ELF-1 (cell line): ENCODE results near the gene SLC22A2.

Experiments
- DNase-seq: peaks from one replicate; pipeline ENCODE4 v3.0.0-alpha.2; 2016; ENCODE audit warnings: low read depth, low spot score

SLC22A2 gene

DNA sequence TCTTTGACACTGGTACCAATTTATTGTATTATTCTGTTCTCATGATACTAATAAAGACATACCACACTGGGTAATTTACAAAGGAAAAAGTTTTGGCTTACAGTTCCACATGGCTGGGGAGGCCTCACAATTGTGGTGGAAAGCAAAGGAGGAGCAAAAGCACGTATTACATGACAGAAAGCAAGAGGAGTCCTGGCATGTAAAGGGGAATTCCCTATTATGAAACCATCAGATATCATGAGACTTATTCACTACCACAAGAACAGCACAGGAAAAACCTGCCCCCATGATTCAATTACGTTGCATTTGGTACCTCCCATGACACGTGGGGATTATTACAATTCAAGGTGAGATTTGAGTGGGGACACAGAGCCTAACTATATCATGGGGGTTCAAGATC is 43.4 kb downstream of the SLC22A2 start:
- no peak for DNase-seq

DNA sequence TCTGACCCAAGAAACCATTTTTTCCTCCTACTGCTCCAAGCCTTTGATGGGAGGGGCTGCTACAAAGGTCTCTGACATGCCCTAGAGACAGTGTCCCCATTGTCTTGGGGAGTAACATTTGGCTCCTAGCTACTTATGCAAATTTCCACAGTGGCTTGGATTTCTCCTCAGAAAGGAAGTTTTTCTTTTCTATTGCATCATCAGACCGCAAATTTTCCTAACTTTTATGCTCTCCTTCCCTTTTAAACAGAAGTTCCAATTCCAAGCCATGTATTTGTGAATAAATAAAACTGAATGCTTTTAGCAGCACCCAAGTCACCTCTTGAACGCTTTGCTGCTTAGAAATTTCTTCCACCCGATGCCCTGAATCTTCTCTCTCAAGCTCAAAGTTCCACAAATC is 51.0 kb downstream of the SLC22A2 start:
- DNase-seq = no peak

DNA sequence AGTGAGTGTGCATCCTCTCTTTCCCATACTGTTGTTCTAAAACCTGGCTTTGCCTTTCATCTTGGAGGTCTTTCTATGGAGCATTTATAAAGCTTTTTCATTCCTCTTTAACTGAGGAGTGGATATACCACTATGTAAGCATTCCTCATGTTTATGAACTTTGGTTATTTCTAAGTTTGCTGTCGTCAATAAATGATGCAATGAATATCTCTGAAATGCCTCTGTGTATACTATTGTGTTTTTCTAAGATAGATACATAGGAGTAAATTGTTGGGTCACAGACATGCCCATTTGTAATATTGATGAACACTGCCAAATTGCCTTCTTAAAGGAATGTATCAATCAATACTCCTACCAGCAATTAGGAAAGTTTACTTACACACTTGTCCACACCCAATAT is 53.9 kb downstream of the SLC22A2 start:
- DNase-seq = no peak

- no peak for DNase-seq
These were observed 54.7 kb downstream of the SLC22A2 start for GRCh38 chr6:160203953-160204352.

DNA sequence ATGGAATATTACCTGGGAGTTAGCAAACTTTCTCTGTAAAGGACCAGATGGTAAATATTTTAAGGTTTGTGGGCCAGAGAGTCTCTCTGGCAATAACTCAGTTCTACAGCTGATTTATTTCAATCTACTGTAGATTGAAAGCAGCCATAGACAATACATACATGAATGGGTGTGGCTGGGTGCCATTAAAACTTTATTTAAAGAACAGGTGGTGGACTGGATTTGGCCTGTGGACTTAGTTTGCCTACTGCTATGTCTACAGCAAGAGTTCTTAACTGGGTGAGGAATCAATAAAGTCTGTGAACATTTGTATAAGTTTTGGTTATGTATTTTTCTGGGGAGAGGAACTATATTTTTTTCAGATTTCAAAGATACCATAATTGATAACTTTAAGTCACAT is 55.1 kb downstream of the SLC22A2 start:
- DNase-seq = no peak

GRCh38 chr6:160203076-160203475 is 55.5 kb downstream of the SLC22A2 start:
- no peak for DNase-seq

GRCh38 chr6:160202411-160202810 is 56.2 kb downstream of the SLC22A2 start:
- DNase-seq = no peak

DNA sequence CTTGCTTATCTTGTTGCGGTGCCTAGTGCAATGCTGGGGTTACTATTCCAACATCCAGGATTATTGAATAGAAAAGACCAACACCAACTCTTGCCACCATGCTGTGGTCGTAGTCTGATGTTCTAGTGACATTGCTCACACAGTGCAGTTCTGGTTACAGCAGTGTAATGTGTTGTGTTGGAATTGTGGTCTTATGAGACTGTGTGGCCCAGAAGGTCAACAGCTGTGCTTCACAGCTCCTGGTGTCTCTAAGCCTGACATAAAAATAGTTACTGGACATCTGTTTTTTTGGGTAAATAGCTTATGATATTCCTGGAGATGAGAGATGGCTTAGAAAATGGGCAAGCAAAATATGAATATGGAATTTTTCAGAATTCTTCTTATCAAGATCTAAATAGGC is 57.6 kb downstream of the SLC22A2 start:
- no peak for DNase-seq

DNA sequence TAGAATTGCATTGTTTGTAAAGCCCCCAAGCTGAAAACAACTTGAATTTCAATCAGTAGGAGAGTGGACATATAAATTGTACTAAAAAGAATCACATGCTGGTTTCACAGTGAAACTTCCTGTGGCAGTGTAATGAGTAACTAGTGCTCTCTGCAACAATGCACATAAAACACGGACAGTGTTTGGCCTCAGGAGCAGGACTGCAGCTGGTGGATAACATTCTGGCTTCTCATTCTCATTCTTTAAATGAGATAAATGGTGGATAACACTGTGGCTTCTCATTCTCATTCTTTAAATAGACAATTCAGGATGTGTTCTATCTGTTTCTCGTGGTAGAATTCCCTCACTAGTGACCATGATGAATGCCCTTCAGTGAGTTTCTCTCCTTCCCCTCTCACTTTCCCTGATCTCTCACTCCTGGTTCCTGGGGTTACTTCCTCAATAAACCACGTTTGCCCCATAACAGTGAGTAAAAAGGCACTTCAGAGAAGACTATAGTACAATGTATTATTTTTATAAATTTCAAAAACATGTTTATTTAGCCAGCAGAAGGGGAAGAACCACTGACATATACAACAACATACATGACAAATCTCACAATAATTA is 59.9 kb downstream of the SLC22A2 start:
- DNase-seq = no peak

DNA sequence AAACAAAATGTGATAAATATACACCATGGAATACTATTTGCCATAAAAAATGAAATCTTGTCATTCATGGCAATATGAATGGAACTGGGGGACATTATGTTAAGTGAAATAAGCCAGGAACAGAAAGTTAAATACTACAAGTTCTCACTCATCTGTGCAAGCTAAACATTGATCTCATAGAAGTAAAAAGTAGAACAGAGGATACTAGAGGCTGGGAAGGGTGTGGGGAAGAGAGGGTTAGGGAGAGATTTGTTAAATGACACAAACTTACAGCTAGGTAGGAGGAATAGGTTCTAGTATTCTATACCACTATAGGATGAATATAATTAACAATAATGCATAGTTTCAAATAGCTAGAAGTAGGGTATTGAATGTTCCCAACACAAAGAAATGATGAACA is 61.0 kb downstream of the SLC22A2 start:
- no peak for DNase-seq

- no peak for DNase-seq
These were observed 63.8 kb downstream of the SLC22A2 start for GRCh38 chr6:160194808-160195207.

- no peak for DNase-seq
These were observed 65.8 kb downstream of the SLC22A2 start for GRCh38 chr6:160192840-160193239.

- DNase-seq = no peak
These were observed 67.6 kb downstream of the SLC22A2 start for GRCh38 chr6:160190973-160191372.

- no peak for DNase-seq
These were observed 68.5 kb downstream of the SLC22A2 start for GRCh38 chr6:160190081-160190480.

- DNase-seq = no peak
These were observed 69.8 kb downstream of the SLC22A2 start for GRCh38 chr6:160188773-160189172.

- DNase-seq = no peak
These were observed 77.9 kb downstream of the SLC22A2 start for GRCh38 chr6:160180706-160181105.

GRCh38 chr6:160178271-160178670 is 80.3 kb downstream of the SLC22A2 start:
- DNase-seq = no peak

- no peak for DNase-seq
These were observed 81.4 kb downstream of the SLC22A2 start for GRCh38 chr6:160177220-160177619.

DNA sequence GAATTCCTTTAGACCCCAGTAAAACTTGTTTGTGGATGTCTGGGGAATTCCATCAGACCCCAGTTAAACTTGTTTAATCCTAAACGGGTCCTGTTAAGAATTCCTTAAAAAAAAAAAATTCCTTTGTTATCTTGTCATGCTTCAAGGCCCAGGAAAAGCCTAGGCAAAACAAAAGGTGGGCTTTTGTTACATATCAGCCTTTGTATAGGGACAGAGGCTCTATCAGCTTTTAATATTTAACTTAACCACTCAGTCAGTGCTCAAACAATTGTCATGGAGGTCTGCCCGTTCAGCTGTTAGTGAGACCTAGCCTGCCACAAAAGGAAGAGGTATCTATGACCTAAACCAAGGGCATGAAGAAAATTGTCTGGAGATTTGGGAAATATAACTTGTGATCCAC is 83.9 kb downstream of the SLC22A2 start:
- DNase-seq = peak; percentile 21

DNA sequence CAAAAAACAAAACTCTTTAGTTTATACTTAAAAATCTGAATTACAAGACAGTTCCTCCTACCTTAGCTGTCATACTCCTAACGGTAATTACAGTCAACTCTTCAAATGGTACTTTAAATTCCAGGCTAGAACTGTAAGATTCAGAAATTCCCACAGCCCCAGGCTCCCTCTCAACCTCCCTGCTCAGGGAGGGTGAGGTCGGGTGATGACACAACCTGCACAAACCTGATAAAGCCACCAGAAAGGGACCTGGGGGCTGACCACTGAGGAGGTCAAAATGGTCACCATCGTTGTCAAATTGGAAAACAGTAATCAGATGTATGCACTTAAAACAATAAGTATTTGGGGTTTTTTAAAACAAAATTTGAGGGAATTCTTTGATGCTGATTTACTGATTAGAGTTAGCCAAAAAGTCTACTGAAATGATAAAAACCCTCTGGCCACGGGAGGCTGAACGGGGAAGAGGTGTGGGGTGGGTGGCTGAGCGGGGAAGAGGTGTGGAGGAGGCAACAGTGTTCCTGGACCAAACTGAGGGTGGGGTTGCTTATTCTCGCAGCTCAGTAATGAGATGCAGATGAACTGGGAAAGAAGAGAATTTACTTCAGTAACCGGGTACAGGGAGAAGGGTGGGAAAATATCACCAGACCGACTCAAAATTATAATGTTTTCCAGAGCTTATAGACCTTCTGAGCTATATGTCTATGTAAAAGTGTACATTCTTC is 84.7 kb downstream of the SLC22A2 start:
- peak; percentile 62 for DNase-seq

DNA sequence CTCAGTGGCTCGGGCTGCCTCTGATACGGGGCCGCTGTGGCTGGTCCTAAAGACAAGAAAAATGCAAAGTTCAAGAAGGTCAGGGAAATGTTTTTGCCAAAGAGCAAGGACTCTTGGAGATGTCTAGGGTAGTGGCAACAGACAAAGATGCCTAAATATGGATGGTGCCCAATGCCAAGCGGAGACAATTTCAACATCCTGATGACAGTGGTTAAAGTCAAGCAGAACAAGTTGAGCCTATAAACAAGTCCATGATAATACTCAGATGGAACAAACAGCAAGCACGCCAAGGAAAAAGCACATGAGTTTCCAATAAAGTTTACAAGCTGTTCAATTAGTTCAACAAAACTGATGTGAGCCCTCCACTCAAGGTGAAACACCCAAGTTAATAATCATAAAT is 85.9 kb downstream of the SLC22A2 start:
- DNase-seq = no peak

DNA sequence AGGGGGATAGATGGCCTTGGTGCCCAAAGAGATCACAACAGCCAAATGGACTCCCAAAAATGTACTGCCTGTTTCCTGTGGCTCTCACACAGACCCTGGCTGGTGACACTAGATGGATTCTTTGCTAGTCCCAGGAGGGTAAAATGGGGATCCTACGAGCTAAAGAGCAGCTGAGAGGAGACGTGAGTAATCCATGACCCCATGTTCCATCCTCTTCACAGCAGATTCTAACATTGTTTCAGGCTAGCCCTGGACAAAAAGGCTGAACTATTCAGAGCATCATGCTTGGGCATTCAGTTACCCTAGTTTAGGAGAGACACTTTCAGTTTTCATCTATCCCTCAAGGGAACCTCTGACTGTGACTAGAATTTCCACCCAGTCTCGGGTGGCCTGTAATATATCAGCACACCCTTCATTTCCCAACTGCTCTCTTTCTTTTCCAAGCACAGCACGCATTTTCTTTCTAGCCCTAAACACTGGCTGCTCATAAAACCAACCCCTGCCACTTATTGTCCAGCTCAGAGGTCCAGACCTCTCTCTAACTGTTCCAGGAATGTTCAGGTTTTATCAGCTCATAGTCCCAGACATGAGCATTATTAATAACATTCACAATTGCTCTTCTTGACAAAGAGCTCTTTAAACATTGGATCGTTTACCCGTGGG is 88.5 kb downstream of the SLC22A2 start:
- no peak for DNase-seq
